Measurements from ENCODE around the gene RNASE7. TPM values are rescaled to one million over a fixed set of nuclear protein-coding genes. Genes with fewer than 3 reads are reported as not detected.

The RNASE7 gene
- total and polyA plus RNA-seq, 3 experiments from 2014 or later: not detected

GRCh38 chr14:21087294-21088091, 45.3 kb downstream of the RNASE7 start:
- peak overlapping the region in 6 of 7 donors; percentile 21 to 72 (median 54) for H3K4me3 Mint-ChIP-seq
- peaks cover 22 to 32% (median 31%) of the 10 kb centered on the region in 3 donors for H3K4me1 Mint-ChIP-seq
- Histone ChIP-seq H3K27me3 (ENCODE audit: insufficient read depth, low read length, poor library complexity, severe bottlenecking) (no peaks in the 10 kb centered on the region), H3K27ac (ENCODE audit: low read depth, low read length) (peak overlapping the region; percentile 78), H3K4me1 (ENCODE audit: insufficient read depth, low read length) (peaks cover 18% of the 10 kb centered on the region), H3K9me3 (ENCODE audit: low read length) (no peaks in the 10 kb centered on the region), H3K4me3 (ENCODE audit: low read length) (no peak overlapping the region), H3K36me3 (ENCODE audit: insufficient read depth, low read length) (no peaks in the 10 kb centered on the region)
- CTCF ChIA-PET: interaction anchor here (0.9 to 5.5 kb wide), 12 partner anchors 8 to 116 kb away, joined by 3 to 89 read pairs (median 4); partner anchors contain the start of genes ARHGEF40 and TMEM253
- H3K27ac Mint-ChIP-seq: peak overlapping the region; percentile 92 to 99 (median 97)
- no peaks in the 10 kb centered on the region for H3K9me3 Mint-ChIP-seq
- H3K36me3 Mint-ChIP-seq: peaks cover 0 to 1% (median 0%) of the 10 kb centered on the region in 3 donors
- no peaks in the 10 kb centered on the region for H3K27me3 Mint-ChIP-seq
- peak; percentile 64 to 92 (median 90) for DNase-seq
- POLR2A ChIA-PET: interaction anchor here (0.7 to 1.4 kb wide), 4 partner anchors 11 to 19 kb away, joined by 3 to 7 read pairs (median 4); partner anchors contain the start of genes ARHGEF40 and ZNF219

DNA sequence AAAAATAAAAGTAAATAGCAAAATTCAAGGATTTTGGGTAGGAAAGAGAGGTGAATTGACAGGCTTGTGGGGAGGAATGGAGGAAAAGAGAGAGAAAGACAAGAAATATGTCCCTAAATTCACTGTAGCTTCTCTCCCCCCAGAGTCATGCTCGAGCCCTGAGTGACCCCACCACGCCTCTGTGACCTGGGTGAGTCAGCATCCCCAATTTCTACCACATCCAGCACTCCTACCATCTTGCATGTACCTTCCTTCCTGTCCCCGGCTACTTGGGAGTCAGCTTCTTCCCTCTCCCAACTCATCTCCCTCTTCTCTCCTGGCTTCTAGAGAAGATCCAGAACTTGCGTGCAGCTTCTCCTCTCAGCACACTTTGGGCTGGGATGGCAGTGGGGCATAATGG, 46.5 kb downstream of the RNASE7 start:
- Histone ChIP-seq H3K36me3 (ENCODE audit: insufficient read depth, low read length) (no peaks in the 10 kb centered on the region), H3K27me3 (ENCODE audit: insufficient read depth, low read length, poor library complexity, severe bottlenecking) (no peaks in the 10 kb centered on the region), H3K27ac (ENCODE audit: low read depth, low read length) (no peak overlapping the region), H3K9me3 (ENCODE audit: low read length) (no peaks in the 10 kb centered on the region), H3K4me3 (ENCODE audit: low read length) (no peak overlapping the region), H3K4me1 (ENCODE audit: insufficient read depth, low read length) (peaks cover 18% of the 10 kb centered on the region)
- CTCF ChIA-PET: interaction anchor here (1.1 to 5.5 kb wide), 7 partner anchors 12 to 74 kb away, joined by 3 to 89 read pairs (median 5); partner anchors contain the start of gene TMEM253
- Mint-ChIP-seq H3K4me3 (no peak overlapping the region), H3K9me3 (no peaks in the 10 kb centered on the region), H3K27me3 (no peaks in the 10 kb centered on the region), H3K36me3 (peaks cover 0 to 1% (median 0%) of the 10 kb centered on the region in 3 donors), H3K27ac (peak overlapping the region; percentile 74 to 99 (median 95)), H3K4me1 (peaks cover 25 to 39% (median 34%) of the 10 kb centered on the region in 3 donors)
- POLR2A ChIA-PET: no interaction called here
- DNase-seq: no peak

- H3K27me3 Mint-ChIP-seq: no peaks in the 10 kb centered on the region
- H3K4me3 ChIP-seq (ENCODE audit: low read length): no peak overlapping the region
- no peaks in the 10 kb centered on the region for H3K36me3 ChIP-seq (ENCODE audit: insufficient read depth, low read length)
- H3K27ac Mint-ChIP-seq: peak overlapping the region; percentile 74 to 99 (median 93)
- H3K9me3 Mint-ChIP-seq: no peaks in the 10 kb centered on the region
- H3K4me3 Mint-ChIP-seq: peak overlapping the region in 1 of 7 donors; percentile 0
- DNase-seq: no peak
- H3K36me3 Mint-ChIP-seq: peaks cover 0 to 1% (median 0%) of the 10 kb centered on the region in 3 donors
- H3K27ac ChIP-seq (ENCODE audit: low read depth, low read length): no peak overlapping the region
- no peaks in the 10 kb centered on the region for H3K27me3 ChIP-seq (ENCODE audit: insufficient read depth, low read length, poor library complexity, severe bottlenecking)
- H3K4me1 Mint-ChIP-seq: peaks cover 25 to 39% (median 34%) of the 10 kb centered on the region in 3 donors
- ChIA-PET POLR2A (no interaction called here), CTCF (interaction anchor here (0.9 to 5.5 kb wide), 6 partner anchors 12 to 74 kb away, joined by 3 to 89 read pairs (median 5); partner anchors contain the start of gene TMEM253)
- no peaks in the 10 kb centered on the region for H3K9me3 ChIP-seq (ENCODE audit: low read length)
- H3K4me1 ChIP-seq (ENCODE audit: insufficient read depth, low read length): peaks cover 18% of the 10 kb centered on the region
Observed at GRCh38 chr14:21089271-21089670, 47.1 kb downstream of the RNASE7 start.

GRCh38 chr14:21089877-21090193, 47.7 kb downstream of the RNASE7 start:
- Mint-ChIP-seq H3K4me1 (peaks cover 25 to 39% (median 34%) of the 10 kb centered on the region in 3 donors), H3K27ac (peak overlapping the region in 7 of 8 donors; percentile 63 to 99 (median 93)), H3K36me3 (peaks cover 0 to 1% (median 0%) of the 10 kb centered on the region in 3 donors), H3K4me3 (no peak overlapping the region), H3K9me3 (no peaks in the 10 kb centered on the region), H3K27me3 (no peaks in the 10 kb centered on the region)
- no peak overlapping the region for H3K4me3 ChIP-seq (ENCODE audit: low read length)
- ChIA-PET CTCF (interaction anchor here (0.9 to 5.5 kb wide), 5 partner anchors 12 to 75 kb away, joined by 3 to 89 read pairs (median 5); partner anchors contain the start of gene TMEM253), POLR2A (no interaction called here)
- DNase-seq: no peak
- H3K4me1 ChIP-seq (ENCODE audit: insufficient read depth, low read length): peaks cover 18% of the 10 kb centered on the region
- no peaks in the 10 kb centered on the region for H3K9me3 ChIP-seq (ENCODE audit: low read length)
- H3K36me3 ChIP-seq (ENCODE audit: insufficient read depth, low read length): no peaks in the 10 kb centered on the region
- H3K27me3 ChIP-seq (ENCODE audit: insufficient read depth, low read length, poor library complexity, severe bottlenecking): no peaks in the 10 kb centered on the region
- H3K27ac ChIP-seq (ENCODE audit: low read depth, low read length): no peak overlapping the region

DNA sequence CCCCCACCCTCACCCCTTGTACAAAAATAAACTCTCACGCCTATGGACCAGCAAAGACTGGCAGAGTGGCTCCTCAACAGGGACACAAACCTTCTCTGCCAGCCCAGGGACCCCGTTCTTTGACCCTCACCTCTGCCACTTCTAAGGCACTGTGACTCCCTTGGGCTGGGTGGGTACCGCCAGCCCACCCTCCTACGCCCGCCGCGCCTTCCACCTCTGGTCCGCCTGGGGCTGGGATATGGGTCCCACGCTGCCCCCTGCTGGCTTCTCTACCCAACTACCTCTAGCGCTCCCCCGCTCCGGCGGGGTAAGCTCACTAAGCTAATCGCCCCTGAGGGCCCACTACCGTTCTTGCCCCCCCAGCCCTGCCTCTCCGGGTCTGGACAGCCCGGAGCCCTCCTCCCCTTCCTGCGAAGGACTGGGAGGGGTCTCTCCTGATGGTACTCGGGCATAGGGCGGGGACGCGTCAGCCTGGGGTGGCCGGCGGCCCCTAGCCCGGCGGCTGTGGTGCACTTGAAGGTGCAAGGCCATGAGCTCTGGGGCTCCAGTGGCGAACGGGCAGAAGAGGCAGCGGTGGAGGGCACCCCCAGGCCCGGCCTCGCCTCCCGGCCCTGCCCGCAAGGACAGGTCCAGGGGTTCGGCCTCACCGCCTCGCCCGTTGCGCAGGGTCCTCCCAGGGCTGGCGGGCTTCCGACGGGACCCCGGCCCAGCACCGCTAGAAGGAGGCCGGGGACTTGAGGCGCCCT, 48.2 kb downstream of the RNASE7 start:
- Mint-ChIP-seq H3K36me3 (peaks cover 0 to 1% (median 0%) of the 10 kb centered on the region in 3 donors), H3K27ac (peak overlapping the region in 7 of 8 donors; percentile 54 to 97 (median 75)), H3K27me3 (no peaks in the 10 kb centered on the region), H3K4me3 (no peak overlapping the region), H3K4me1 (peaks cover 25 to 39% (median 34%) of the 10 kb centered on the region in 3 donors), H3K9me3 (no peaks in the 10 kb centered on the region)
- Histone ChIP-seq H3K4me1 (ENCODE audit: insufficient read depth, low read length) (peaks cover 18% of the 10 kb centered on the region), H3K36me3 (ENCODE audit: insufficient read depth, low read length) (no peaks in the 10 kb centered on the region), H3K9me3 (ENCODE audit: low read length) (no peaks in the 10 kb centered on the region), H3K27me3 (ENCODE audit: insufficient read depth, low read length, poor library complexity, severe bottlenecking) (no peaks in the 10 kb centered on the region), H3K27ac (ENCODE audit: low read depth, low read length) (no peak overlapping the region), H3K4me3 (ENCODE audit: low read length) (no peak overlapping the region)
- peak in 1 of 5 donors; percentile 51 for DNase-seq
- ChIA-PET POLR2A (no interaction called here), CTCF (interaction anchor here (0.8 to 5.5 kb wide), 4 partner anchors 13 to 75 kb away, joined by 3 to 89 read pairs (median 15); partner anchors contain the start of gene TMEM253)

- no peaks in the 10 kb centered on the region for H3K9me3 Mint-ChIP-seq
- Histone ChIP-seq H3K9me3 (ENCODE audit: low read length) (no peaks in the 10 kb centered on the region), H3K27ac (ENCODE audit: low read depth, low read length) (no peak overlapping the region), H3K4me3 (ENCODE audit: low read length) (no peak overlapping the region), H3K27me3 (ENCODE audit: insufficient read depth, low read length, poor library complexity, severe bottlenecking) (no peaks in the 10 kb centered on the region), H3K36me3 (ENCODE audit: insufficient read depth, low read length) (no peaks in the 10 kb centered on the region), H3K4me1 (ENCODE audit: insufficient read depth, low read length) (peaks cover 18% of the 10 kb centered on the region)
- H3K4me1 Mint-ChIP-seq: peaks cover 25 to 35% (median 34%) of the 10 kb centered on the region in 3 donors
- ChIA-PET POLR2A (interaction anchor here (1.6 kb wide), 1 partner anchor 23 kb away, joined by 4 read pairs; no protein-coding TSS in a partner anchor), CTCF (interaction anchor here (0.8 to 7.8 kb wide), 13 partner anchors 9 to 83 kb away, joined by 3 to 195 read pairs (median 8); partner anchors contain the start of genes RNASE13 and TMEM253)
- DNase-seq: no peak
- H3K36me3 Mint-ChIP-seq: peaks cover 0 to 1% (median 0%) of the 10 kb centered on the region in 3 donors
- no peaks in the 10 kb centered on the region for H3K27me3 Mint-ChIP-seq
- H3K27ac Mint-ChIP-seq: peak overlapping the region in 5 of 8 donors; percentile 56 to 86 (median 66)
- no peak overlapping the region for H3K4me3 Mint-ChIP-seq
Observed at GRCh38 chr14:21090940-21091663, 48.9 kb downstream of the RNASE7 start.

- Mint-ChIP-seq H3K27me3 (no peaks in the 10 kb centered on the region), H3K9me3 (no peaks in the 10 kb centered on the region), H3K27ac (peak overlapping the region in 2 of 8 donors; percentile 66 to 75), H3K4me1 (peaks cover 20 to 33% (median 29%) of the 10 kb centered on the region in 3 donors), H3K4me3 (no peak overlapping the region), H3K36me3 (peaks cover 0 to 1% (median 0%) of the 10 kb centered on the region in 3 donors)
- no peaks in the 10 kb centered on the region for H3K36me3 ChIP-seq (ENCODE audit: insufficient read depth, low read length)
- CTCF ChIA-PET: interaction anchor here (0.8 to 7.8 kb wide), 21 partner anchors 8 to 97 kb away, joined by 3 to 195 read pairs (median 6); partner anchors contain the start of genes ARHGEF40, RNASE13 and TMEM253
- POLR2A ChIA-PET: interaction anchor here (1.2 to 2.3 kb wide), 3 partner anchors 12 to 77 kb away, joined by 3 to 11 read pairs (median 4); no protein-coding TSS in a partner anchor
- H3K4me3 ChIP-seq (ENCODE audit: low read length): no peak overlapping the region
- no peak for DNase-seq
- no peak overlapping the region for H3K27ac ChIP-seq (ENCODE audit: low read depth, low read length)
- no peaks in the 10 kb centered on the region for H3K27me3 ChIP-seq (ENCODE audit: insufficient read depth, low read length, poor library complexity, severe bottlenecking)
- peaks cover 15% of the 10 kb centered on the region for H3K4me1 ChIP-seq (ENCODE audit: insufficient read depth, low read length)
- H3K9me3 ChIP-seq (ENCODE audit: low read length): no peaks in the 10 kb centered on the region
Observed at GRCh38 chr14:21091821-21092272, 49.7 kb downstream of the RNASE7 start.
